Mesenchymal stem cell (in vitro differentiated cells and primary cell): Measurements from ENCODE around the gene NOP14.

Experiments
- DNase-seq: peaks from one replicate; pipeline ENCODE4 v3.0.0-alpha.2; 2013
- H2AFZ ChIP-seq: one replicate; pipeline ENCODE4 v1.6.1; 2013; ENCODE audit warnings: low read depth, mild to moderate bottlenecking, control low read depth, inconsistent platforms, low read length, moderate library complexity
- H2AK5ac ChIP-seq: 2 replicates; pipeline ENCODE4 v1.6.1; 2013; ENCODE audit warnings: low read length, moderate library complexity, mild to moderate bottlenecking, inconsistent platforms; ENCODE audit not compliant: severe bottlenecking
- H2BK120ac ChIP-seq: one replicate; pipeline ENCODE4 v1.6.1; 2013; ENCODE audit warnings: low read depth, mild to moderate bottlenecking, inconsistent platforms, low read length, moderate library complexity
- H2BK12ac ChIP-seq, 2 experiments: one replicate each; pipeline ENCODE4 v1.6.1; 2013; ENCODE audit warnings: inconsistent platforms in 2 of 2, low read length in 2 of 2, mild to moderate bottlenecking in 2 of 2, moderate library complexity in 2 of 2, control low read depth in 1 of 2
- H2BK15ac ChIP-seq: one replicate; pipeline ENCODE4 v1.6.1; 2013; ENCODE audit warnings: mild to moderate bottlenecking, low read depth, inconsistent platforms; ENCODE audit not compliant: poor library complexity, severe bottlenecking
- H2BK5ac ChIP-seq: 2 replicates; pipeline ENCODE4 v1.6.1; 2013; ENCODE audit warnings: low read depth, mild to moderate bottlenecking, low read length, control low read depth, inconsistent platforms; ENCODE audit not compliant: poor library complexity, severe bottlenecking
- H3K14ac ChIP-seq, 2 experiments: one replicate each; pipeline ENCODE4 v1.6.1; 2013; ENCODE audit warnings: inconsistent platforms in 2 of 2, low read length in 2 of 2, control low read depth in 1 of 2, mild to moderate bottlenecking in 1 of 2, moderate library complexity in 1 of 2
- H3K18ac ChIP-seq, 2 experiments: one replicate each; pipeline ENCODE4 v1.6.1; 2013; ENCODE audit warnings: inconsistent platforms in 2 of 2, low read length in 2 of 2, control low read depth in 1 of 2, low read depth in 1 of 2, mild to moderate bottlenecking in 1 of 2
- H3K23ac ChIP-seq, 2 experiments: one replicate each; pipeline ENCODE4 v1.6.1; 2013; ENCODE audit warnings: inconsistent platforms in 2 of 2, low read length in 2 of 2, mild to moderate bottlenecking in 2 of 2, moderate library complexity in 2 of 2, control low read depth in 1 of 2
- H3K27ac ChIP-seq: 2 replicates; pipeline ENCODE4 v1.5.1; 2013; ENCODE audit warnings: mild to moderate bottlenecking, moderate library complexity, low read length, control low read depth, inconsistent platforms; ENCODE audit not compliant: poor library complexity, severe bottlenecking
- H3K27me3 ChIP-seq, 2 experiments: 2 replicates each; pipeline versions ENCODE4 v1.6.1 to v1.7.0; 2013; ENCODE audit warnings: low read length in 2 of 2, mild to moderate bottlenecking in 2 of 2, moderate library complexity in 2 of 2, control low read depth in 1 of 2, inconsistent platforms in 1 of 2; ENCODE audit not compliant: control insufficient read depth in 1 of 2, insufficient read depth in 1 of 2
- H3K36me3 ChIP-seq, 2 experiments: 2 replicates each; pipeline versions ENCODE4 v1.6.1 to v1.7.0; 2013; ENCODE audit warnings: low read length in 2 of 2, control low read depth in 1 of 2, inconsistent platforms in 1 of 2, low read depth in 1 of 2, mild to moderate bottlenecking in 1 of 2; ENCODE audit not compliant: insufficient read depth in 2 of 2, control insufficient read depth in 1 of 2
- H3K4ac ChIP-seq, 2 experiments: one replicate each; pipeline ENCODE4 v1.6.1; 2013; ENCODE audit warnings: inconsistent platforms in 2 of 2, low read length in 2 of 2, mild to moderate bottlenecking in 2 of 2, moderate library complexity in 2 of 2, control low read depth in 1 of 2, low read depth in 1 of 2
- H3K4me1 ChIP-seq: 2 replicates; pipeline ENCODE4 v1.6.1; 2013; ENCODE audit warnings: low read depth, low read length, control low read depth; ENCODE audit not compliant: control insufficient read depth, insufficient read depth
- H3K4me2 ChIP-seq: 2 replicates; pipeline ENCODE4 v1.6.1; 2013; ENCODE audit warnings: low read length, mild to moderate bottlenecking, inconsistent platforms; ENCODE audit not compliant: poor library complexity, severe bottlenecking
- H3K4me3 ChIP-seq, 2 experiments: 2 replicates each; pipeline versions ENCODE4 v1.5.1 to v1.7.0; 2013; ENCODE audit warnings: low read length in 2 of 2, mild to moderate bottlenecking in 2 of 2, control low read depth in 1 of 2, low read depth in 1 of 2; ENCODE audit not compliant: insufficient read depth in 1 of 2
- H3K79me1 ChIP-seq: replicated peaks from 2 replicates; pipeline ENCODE4 v1.6.1; 2013; ENCODE audit warnings: mild to moderate bottlenecking, control low read depth, low read length, inconsistent platforms; ENCODE audit not compliant: poor library complexity, severe bottlenecking
- H3K9ac ChIP-seq: 2 replicates; pipeline ENCODE4 v1.7.0; 2013; ENCODE audit warnings: mild to moderate bottlenecking, low read length, moderate library complexity
- H3K9me3 ChIP-seq: 2 replicates; pipeline ENCODE4 v1.7.0; 2013; ENCODE audit warnings: mild to moderate bottlenecking, low read length; ENCODE audit not compliant: control insufficient read depth
- H4K8ac ChIP-seq: one replicate; pipeline ENCODE4 v1.6.1; 2013; ENCODE audit warnings: inconsistent platforms, mild to moderate bottlenecking, low read length, moderate library complexity
- H4K91ac ChIP-seq: one replicate; pipeline ENCODE4 v1.6.1; 2013; ENCODE audit warnings: mild to moderate bottlenecking, low read length, inconsistent platforms
- WGBS: methylation state at CpG from one replicate; pipeline ENCODE4 v1.1.7; 2013; ENCODE audit warnings: mixed read lengths; 5-methylcytosine and 5-hydroxymethylcytosine counted together

NOP14 gene

DNA sequence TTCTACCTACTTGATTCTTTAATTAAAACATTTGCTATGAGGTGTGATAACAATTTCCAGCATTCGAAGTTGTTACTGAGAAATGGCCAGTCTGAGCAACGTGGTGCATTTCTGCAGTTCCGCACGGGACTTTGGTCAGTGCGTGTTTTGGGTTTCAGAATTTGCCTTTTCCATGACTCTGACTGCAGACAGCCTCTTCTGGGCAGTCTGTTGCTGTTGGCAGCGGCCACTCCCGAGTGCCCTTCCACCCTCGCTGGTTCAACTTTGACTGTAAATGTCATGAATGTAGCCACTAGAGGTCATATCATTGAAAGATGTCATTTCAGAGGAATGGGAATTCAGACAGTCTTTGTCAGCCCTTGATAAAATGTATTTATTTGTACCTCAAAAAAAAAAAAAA, 53.6 kb downstream of the NOP14 start:
- H4K91ac ChIP-seq = no peak overlapping the region
- no peak overlapping the region for H3K23ac ChIP-seq
- H2AFZ ChIP-seq = no peak overlapping the region
- no peak overlapping the region for H2AK5ac ChIP-seq
- no peak overlapping the region for H3K18ac ChIP-seq
- no peak overlapping the region for H3K4ac ChIP-seq
- H2BK15ac ChIP-seq = no peak overlapping the region
- no peaks in the 10 kb centered on the region for H3K9me3 ChIP-seq
- H2BK12ac ChIP-seq = no peak overlapping the region
- whole genome bisulfite sequencing = 87% methylated on average over 7 of the region's 8 CpGs
- no peak for DNase-seq
- H3K27ac ChIP-seq = no peak overlapping the region
- H2BK120ac ChIP-seq = no peak overlapping the region
- H3K9ac ChIP-seq = no peak overlapping the region
- H3K4me2 ChIP-seq = no peak overlapping the region
- H4K8ac ChIP-seq = no peak overlapping the region
- peaks cover 4% of the 10 kb centered on the region for H3K4me1 ChIP-seq
- no peaks in the 10 kb centered on the region for H3K27me3 ChIP-seq
- H3K4me3 ChIP-seq = no peak overlapping the region
- H3K14ac ChIP-seq = no peak overlapping the region
- H2BK5ac ChIP-seq = no peak overlapping the region
- H3K79me1 ChIP-seq = peaks cover 64% of the 10 kb centered on the region
- H3K36me3 ChIP-seq = peaks cover 83 to 95% of the 10 kb centered on the region in 2 experiments

DNA sequence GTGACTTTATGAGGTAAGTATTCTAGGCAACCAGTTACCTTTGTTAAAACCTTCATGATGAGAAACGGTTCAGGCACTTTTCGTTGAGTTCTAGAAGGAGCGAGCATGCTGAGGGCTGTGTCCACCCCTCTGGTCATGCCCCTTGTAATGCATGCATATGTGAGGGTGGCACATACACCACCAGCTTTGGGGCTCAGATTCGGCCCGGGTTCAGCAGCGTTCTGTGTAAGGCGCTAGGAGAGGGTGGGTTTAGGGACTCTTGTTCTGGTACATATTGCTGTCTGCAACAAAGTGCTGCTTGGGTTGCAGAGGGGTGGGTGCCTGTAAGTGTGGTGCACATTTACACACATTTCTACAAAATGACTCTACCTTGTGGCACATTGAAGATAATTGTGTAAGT, 54.5 kb downstream of the NOP14 start:
- Histone ChIP-seq H2BK12ac (no peak overlapping the region), H3K27ac (no peak overlapping the region), H2AK5ac (no peak overlapping the region), H3K9me3 (no peaks in the 10 kb centered on the region), H3K27me3 (no peaks in the 10 kb centered on the region), H3K4me2 (no peak overlapping the region), H3K4me1 (peaks cover 4% of the 10 kb centered on the region), H3K18ac (no peak overlapping the region), H2BK5ac (no peak overlapping the region), H3K14ac (no peak overlapping the region), H3K79me1 (peaks cover 59% of the 10 kb centered on the region), H4K91ac (no peak overlapping the region), H4K8ac (no peak overlapping the region), H2BK120ac (no peak overlapping the region), H2AFZ (no peak overlapping the region), H3K9ac (no peak overlapping the region), H3K4ac (no peak overlapping the region), H2BK15ac (no peak overlapping the region), H3K4me3 (no peak overlapping the region), H3K23ac (no peak overlapping the region), H3K36me3 (peaks cover 79 to 96% of the 10 kb centered on the region in 2 experiments)
- over 99% methylated on average over 4 of the region's 7 CpGs for WGBS
- no peak for DNase-seq

GRCh38 chr4:2907706-2908293, 55.4 kb downstream of the NOP14 start:
- H3K23ac ChIP-seq = no peak overlapping the region
- no peak overlapping the region for H4K8ac ChIP-seq
- no peaks in the 10 kb centered on the region for H3K4me1 ChIP-seq
- no peak overlapping the region for H3K18ac ChIP-seq
- H2AK5ac ChIP-seq = no peak overlapping the region
- H3K9ac ChIP-seq = no peak overlapping the region
- no peak overlapping the region for H3K27ac ChIP-seq
- H3K4me3 ChIP-seq = no peak overlapping the region
- no peak overlapping the region for H2AFZ ChIP-seq
- H2BK5ac ChIP-seq = no peak overlapping the region
- no peak overlapping the region for H3K4ac ChIP-seq
- DNase-seq = no peak
- H2BK15ac ChIP-seq = no peak overlapping the region
- H2BK12ac ChIP-seq = no peak overlapping the region
- peaks cover 78 to 94% of the 10 kb centered on the region in 2 experiments for H3K36me3 ChIP-seq
- no peak overlapping the region for H4K91ac ChIP-seq
- 94% methylated on average over 11 of the region's 11 CpGs for WGBS
- H3K79me1 ChIP-seq = peaks cover 60% of the 10 kb centered on the region
- H3K9me3 ChIP-seq = no peaks in the 10 kb centered on the region
- no peak overlapping the region for H3K4me2 ChIP-seq
- H3K14ac ChIP-seq = no peak overlapping the region
- no peak overlapping the region for H2BK120ac ChIP-seq
- no peaks in the 10 kb centered on the region for H3K27me3 ChIP-seq

DNA sequence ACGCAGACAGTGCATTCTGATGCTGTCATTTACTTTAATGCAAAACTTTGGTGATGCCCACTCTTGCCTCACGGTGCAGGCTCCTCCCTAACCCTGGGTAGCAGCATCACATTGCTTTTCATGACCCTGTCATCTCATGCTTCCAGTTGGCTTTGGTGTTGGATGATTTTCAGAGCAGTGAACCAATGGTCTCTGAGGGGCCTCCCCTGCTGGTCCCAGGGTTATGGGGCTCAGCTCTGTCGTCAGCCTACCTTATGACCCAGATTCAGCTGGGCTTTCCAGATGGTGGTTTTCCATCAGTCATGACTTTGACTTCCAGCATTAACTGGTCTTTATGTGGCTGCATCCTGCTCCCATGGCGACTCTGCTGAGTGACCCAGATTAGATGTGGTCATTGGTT, 56.0 kb downstream of the NOP14 start:
- H3K9me3 ChIP-seq = no peaks in the 10 kb centered on the region
- H4K8ac ChIP-seq = no peak overlapping the region
- H3K9ac ChIP-seq = no peak overlapping the region
- DNase-seq = no peak
- H2BK12ac ChIP-seq = no peak overlapping the region
- H3K36me3 ChIP-seq = peaks cover 76 to 93% of the 10 kb centered on the region in 2 experiments
- 73% methylated on average over 4 of the region's 4 CpGs for WGBS
- no peak overlapping the region for H2BK120ac ChIP-seq
- no peak overlapping the region for H2AK5ac ChIP-seq
- no peak overlapping the region for H2AFZ ChIP-seq
- no peak overlapping the region for H4K91ac ChIP-seq
- H3K27ac ChIP-seq = no peak overlapping the region
- H2BK15ac ChIP-seq = no peak overlapping the region
- H3K23ac ChIP-seq = no peak overlapping the region
- H3K4me3 ChIP-seq = no peak overlapping the region
- H3K4me2 ChIP-seq = no peak overlapping the region
- no peak overlapping the region for H3K18ac ChIP-seq
- H3K14ac ChIP-seq = no peak overlapping the region
- H3K4ac ChIP-seq = no peak overlapping the region
- peaks cover 59% of the 10 kb centered on the region for H3K79me1 ChIP-seq
- no peaks in the 10 kb centered on the region for H3K27me3 ChIP-seq
- H3K4me1 ChIP-seq = no peaks in the 10 kb centered on the region
- no peak overlapping the region for H2BK5ac ChIP-seq
